PC-9 (cell line): ENCODE results near the gene RDH8. TPM values are rescaled to one million over a fixed set of nuclear protein-coding genes. Genes with fewer than 3 reads are reported as not detected.

Source experiments
- BruUV-seq: library from RNA; stranded (reverse); fragments of 400-500 nt; replicated peaks from 2 replicates; lab custom pipeline; 2021; lab: Mats Ljungman, UMichigan
- CTCF ChIA-PET: fragments of 300-600 bp; sonication (Branson Sonifier 250); formaldehyde crosslinking; loops from one replicate; lab custom pipeline; 2022; ENCODE audit warnings: antibody characterized with exemption; lab: Charles Lee
- POLR2A ChIA-PET: fragments of 300-600 bp; sonication (Branson Sonifier 250); formaldehyde crosslinking; loops from one replicate; lab custom pipeline; 2022; ENCODE audit warnings: antibody characterized with exemption; ENCODE audit not compliant: unreplicated experiment; lab: Charles Lee
- DNase-seq, 2 experiments: peaks; one replicate each; pipeline versions ENCODE4 v3.0.0 to v3.0.0-alpha.2; 2015 to 2022; ENCODE audit warnings: mixed read lengths in 1 of 2
- H2AFZ ChIP-seq: fragments of 200-600 bp; sonication (generic); 2 replicates; pipeline ENCODE4 v1.8.1; 2017; ENCODE audit warnings: antibody characterized with exemption
- H3F3A ChIP-seq: fragments of 200-600 bp; sonication (generic); 2 replicates; pipeline ENCODE4 v1.8.1; 2017; ENCODE audit warnings: antibody characterized with exemption, mild to moderate bottlenecking, low read depth; ENCODE audit not compliant: insufficient read depth
- H3K27ac ChIP-seq: fragments of 200-600 bp; sonication (generic); 2 replicates; pipeline ENCODE4 v1.6.1; 2016; ENCODE audit warnings: mixed run types
- H3K27me3 ChIP-seq: fragments of 200-600 bp; sonication (generic); 2 replicates; pipeline ENCODE4 v1.6.1; 2016; ENCODE audit warnings: low read depth, mixed run types; ENCODE audit not compliant: insufficient read depth
- H3K36me3 ChIP-seq: fragments of 200-600 bp; sonication (generic); 2 replicates; pipeline ENCODE4 v1.6.1; 2016; ENCODE audit warnings: low read depth, mixed run types
- H3K4me1 ChIP-seq: fragments of 200-600 bp; sonication (generic); replicated peaks from 2 replicates; pipeline ENCODE4 v1.6.1; 2016; ENCODE audit warnings: mixed run types; ENCODE audit not compliant: insufficient read depth
- H3K4me2 ChIP-seq: fragments of 200-600 bp; sonication (generic); 2 replicates; pipeline ENCODE4 v1.6.1; 2017; ENCODE audit warnings: mixed run types
- H3K4me3 ChIP-seq: fragments of 200-600 bp; sonication (generic); 2 replicates; pipeline ENCODE4 v1.6.1; 2016; ENCODE audit warnings: mixed run types
- H3K79me2 ChIP-seq: fragments of 200-600 bp; sonication (generic); 2 replicates; pipeline ENCODE4 v1.6.1; 2017; ENCODE audit warnings: low read depth, mixed run types
- H3K9me2 ChIP-seq: fragments of 200-600 bp; sonication (generic); 2 replicates; pipeline ENCODE4 v1.8.1; 2017; ENCODE audit warnings: mild to moderate bottlenecking; ENCODE audit not compliant: insufficient read depth
- H3K9me3 ChIP-seq: fragments of 200-600 bp; sonication (generic); 2 replicates; pipeline ENCODE4 v1.8.1; 2016; ENCODE audit warnings: low read depth; ENCODE audit not compliant: insufficient read depth
- H4K20me1 ChIP-seq: fragments of 200-600 bp; sonication (generic); 2 replicates; pipeline ENCODE4 v1.8.1; 2017; ENCODE audit not compliant: insufficient read depth
- EZH2 ChIP-seq: fragments of 200-600 bp; sonication (generic); IDR thresholded peaks from 2 replicates; pipeline ENCODE4 v1.8.0; 2017; ENCODE audit warnings: antibody characterized with exemption, low read depth
- intact Hi-C: fragments of 100-400 bp; cut with micrococcal nuclease; formaldehyde crosslinking; loops from one replicate; pipeline ENCODE4 v1.10.0; 2022; ENCODE audit not compliant: unreplicated experiment
- total RNA-seq: library from RNA; stranded (reverse); gene quantifications from 2 replicates; pipeline ENCODE4 v1.2.3, GENCODE V29; 2021
- TF ChIP-seq, protein P1 (sequence below): fragments of 200-600 bp; sonication (generic); conservative IDR thresholded peaks from 2 replicates; pipeline ENCODE4 v1.6.1; 2017; ENCODE audit warnings: mixed run types, antibody characterized with exemption, mild to moderate bottlenecking, moderate library complexity

RDH8 gene
- total RNA-seq, 1 experiment from 2014 or later: not detected

DNA sequence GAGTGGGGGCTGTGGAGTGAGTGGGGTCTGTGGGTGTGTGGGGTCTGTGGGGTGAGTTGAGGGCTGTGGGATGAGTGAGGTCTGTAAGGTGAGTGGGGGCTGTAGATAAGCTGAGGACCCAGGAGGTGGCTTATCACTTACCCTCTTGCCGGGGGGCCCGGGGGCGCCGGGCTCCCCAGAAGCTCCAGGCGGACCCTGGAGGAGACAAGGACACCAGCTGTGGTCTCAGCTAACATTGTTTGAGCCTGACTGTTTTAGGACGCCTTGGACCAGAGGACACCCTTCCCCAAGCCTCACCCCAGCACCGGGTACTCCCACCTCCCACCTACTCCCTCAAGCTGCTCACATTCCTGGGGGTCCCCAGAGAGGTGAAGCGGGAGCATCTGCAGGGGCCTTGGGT, 42.8 kb upstream of the RDH8 start:
- H3K9me3 ChIP-seq: no peaks in the 10 kb centered on the region
- POLR2A ChIA-PET: no interaction called here
- DNase-seq: no peak
- intact Hi-C loops: no loop called here
- H3K9me2 ChIP-seq: no peaks in the 10 kb centered on the region; the same call in 1 of the 2 replicates
- H3F3A ChIP-seq: no peaks in the 10 kb centered on the region
- no peaks in the 10 kb centered on the region for H3K79me2 ChIP-seq
- CTCF ChIA-PET: no interaction called here
- no peak overlapping the region for H3K4me3 ChIP-seq
- peaks cover 70% of the 10 kb centered on the region for H3K27me3 ChIP-seq
- no peak overlapping the region for H3K27ac ChIP-seq
- no TSS peak for BruUV-seq
- no peaks in the 10 kb centered on the region for H3K36me3 ChIP-seq
- no peaks in the 10 kb centered on the region for H4K20me1 ChIP-seq
- no peak overlapping the region for H2AFZ ChIP-seq
- no peak for TF ChIP-seq EZH2
- TF ChIP-seq, protein P1, sequence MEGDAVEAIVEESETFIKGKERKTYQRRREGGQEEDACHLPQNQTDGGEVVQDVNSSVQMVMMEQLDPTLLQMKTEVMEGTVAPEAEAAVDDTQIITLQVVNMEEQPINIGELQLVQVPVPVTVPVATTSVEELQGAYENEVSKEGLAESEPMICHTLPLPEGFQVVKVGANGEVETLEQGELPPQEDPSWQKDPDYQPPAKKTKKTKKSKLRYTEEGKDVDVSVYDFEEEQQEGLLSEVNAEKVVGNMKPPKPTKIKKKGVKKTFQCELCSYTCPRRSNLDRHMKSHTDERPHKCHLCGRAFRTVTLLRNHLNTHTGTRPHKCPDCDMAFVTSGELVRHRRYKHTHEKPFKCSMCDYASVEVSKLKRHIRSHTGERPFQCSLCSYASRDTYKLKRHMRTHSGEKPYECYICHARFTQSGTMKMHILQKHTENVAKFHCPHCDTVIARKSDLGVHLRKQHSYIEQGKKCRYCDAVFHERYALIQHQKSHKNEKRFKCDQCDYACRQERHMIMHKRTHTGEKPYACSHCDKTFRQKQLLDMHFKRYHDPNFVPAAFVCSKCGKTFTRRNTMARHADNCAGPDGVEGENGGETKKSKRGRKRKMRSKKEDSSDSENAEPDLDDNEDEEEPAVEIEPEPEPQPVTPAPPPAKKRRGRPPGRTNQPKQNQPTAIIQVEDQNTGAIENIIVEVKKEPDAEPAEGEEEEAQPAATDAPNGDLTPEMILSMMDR: no peak
- no peak overlapping the region for H3K4me2 ChIP-seq
- H3K4me1 ChIP-seq: no peaks in the 10 kb centered on the region

DNA sequence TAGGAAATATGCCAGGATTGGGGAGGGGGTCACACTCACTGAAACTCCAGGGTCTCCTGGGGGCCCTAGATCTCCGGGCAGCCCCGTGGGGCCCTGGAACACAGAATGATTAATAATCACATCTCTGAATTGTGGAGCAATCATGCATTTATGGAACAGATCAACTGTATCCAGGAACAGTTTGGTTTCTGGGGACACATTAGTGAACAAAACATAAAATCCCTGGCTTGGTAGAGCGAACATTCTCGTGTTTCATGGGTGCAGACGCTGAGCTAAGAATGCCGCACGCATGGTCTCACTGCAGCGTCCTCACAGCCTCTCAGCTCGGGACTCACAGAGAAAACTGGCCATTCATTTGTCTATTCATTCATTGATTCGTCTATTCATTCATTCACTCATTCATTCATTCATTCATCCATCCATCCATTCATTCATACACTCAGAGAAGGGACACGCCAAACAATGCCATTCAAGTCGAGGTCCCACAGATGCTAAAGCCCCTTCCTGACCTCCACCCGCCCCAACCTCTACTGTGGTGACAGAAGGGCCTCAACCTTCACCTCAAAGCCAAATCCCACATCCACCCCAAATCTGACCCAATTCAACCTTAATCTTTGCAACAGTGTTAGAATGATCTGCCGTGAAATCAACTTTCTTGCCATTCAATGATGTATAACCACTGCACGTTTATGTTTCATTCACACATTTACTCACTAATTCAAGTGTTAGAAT, 42.0 kb upstream of the RDH8 start:
- H2AFZ ChIP-seq: no peak overlapping the region
- no peak for TF ChIP-seq EZH2
- TF ChIP-seq, protein P1: no peak
- no peaks in the 10 kb centered on the region for H3K36me3 ChIP-seq
- H3K4me1 ChIP-seq: no peaks in the 10 kb centered on the region
- H3K4me2 ChIP-seq: no peak overlapping the region
- H3K9me3 ChIP-seq: no peaks in the 10 kb centered on the region
- peaks cover 70% of the 10 kb centered on the region for H3K27me3 ChIP-seq
- intact Hi-C loops: no loop called here
- H4K20me1 ChIP-seq: no peaks in the 10 kb centered on the region
- no peaks in the 10 kb centered on the region for H3K79me2 ChIP-seq
- H3K9me2 ChIP-seq: no peaks in the 10 kb centered on the region; the same call in 1 of the 2 replicates
- BruUV-seq: no TSS peak
- H3K4me3 ChIP-seq: no peak overlapping the region
- no peak overlapping the region for H3K27ac ChIP-seq
- peak in 1 of 2 experiments; percentile 1 for DNase-seq
- ChIA-PET POLR2A (no interaction called here), CTCF (no interaction called here)
- no peaks in the 10 kb centered on the region for H3F3A ChIP-seq

DNA sequence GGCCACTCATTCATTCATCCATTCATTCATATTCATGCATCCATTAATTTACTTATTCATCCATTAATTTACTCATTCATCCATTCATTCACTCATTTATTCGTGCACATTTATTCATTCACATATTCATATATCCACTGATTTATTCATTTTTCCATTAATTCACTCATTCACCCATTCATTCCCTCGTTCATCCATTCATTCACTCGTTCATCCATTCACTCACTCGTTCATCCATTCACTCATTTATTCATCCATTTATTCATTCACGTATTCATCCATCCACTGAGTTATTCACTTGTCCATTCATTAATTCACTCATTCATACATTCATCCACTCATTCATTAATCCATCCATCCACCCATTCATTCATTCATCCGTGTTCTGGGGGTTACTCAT, 41.2 kb upstream of the RDH8 start:
- Histone ChIP-seq H3K9me3 (no peaks in the 10 kb centered on the region), H3K27ac (no peak overlapping the region), H3F3A (no peaks in the 10 kb centered on the region), H2AFZ (no peak overlapping the region), H3K36me3 (no peaks in the 10 kb centered on the region), H3K27me3 (peaks cover 68% of the 10 kb centered on the region), H3K79me2 (no peaks in the 10 kb centered on the region), H4K20me1 (no peaks in the 10 kb centered on the region), H3K4me1 (no peaks in the 10 kb centered on the region), H3K9me2 (no peaks in the 10 kb centered on the region; the same call in 1 of the 2 replicates), H3K4me3 (no peak overlapping the region), H3K4me2 (no peak overlapping the region)
- POLR2A ChIA-PET: no interaction called here
- DNase-seq: peak in 1 of 2 experiments; percentile 20
- no peak for TF ChIP-seq EZH2
- TF ChIP-seq, protein P1: no peak
- intact Hi-C loops: no loop called here
- CTCF ChIA-PET: no interaction called here
- no TSS peak for BruUV-seq
